ENCODE measurements around the gene NPHP4.

Gene NPHP4

GRCh38 chr1:5890346-5891106 is 101.7 kb downstream of the NPHP4 start:
- no peak for DNase-seq (ENCODE audit: low read depth)

- no peak for DNase-seq (ENCODE audit: low read depth)
These were observed 102.3 kb downstream of the NPHP4 start for GRCh38 chr1:5889901-5890300.

GRCh38 chr1:5889462-5889861 is 102.8 kb downstream of the NPHP4 start:
- DNase-seq (ENCODE audit: low read depth): no peak

- DNase-seq (ENCODE audit: low read depth): no peak
These were observed 103.5 kb downstream of the NPHP4 start for GRCh38 chr1:5888606-5889211.

- DNase-seq (ENCODE audit: low read depth): no peak
These were observed 104.3 kb downstream of the NPHP4 start for GRCh38 chr1:5887971-5888361.

- no peak for DNase-seq (ENCODE audit: low read depth)
These were observed 104.8 kb downstream of the NPHP4 start for GRCh38 chr1:5887349-5887970.

GRCh38 chr1:5886541-5887348 is 105.5 kb downstream of the NPHP4 start:
- DNase-seq (ENCODE audit: low read depth): no peak

GRCh38 chr1:5886140-5886483 is 106.1 kb downstream of the NPHP4 start:
- DNase-seq (ENCODE audit: low read depth): no peak

GRCh38 chr1:5885471-5886139 is 106.6 kb downstream of the NPHP4 start:
- DNase-seq (ENCODE audit: low read depth): no peak

GRCh38 chr1:5884110-5884509 is 108.1 kb downstream of the NPHP4 start:
- no peak for DNase-seq (ENCODE audit: low read depth)

- DNase-seq (ENCODE audit: low read depth): no peak
These were observed 108.8 kb downstream of the NPHP4 start for GRCh38 chr1:5883129-5884048.

GRCh38 chr1:5882367-5883128 is 109.7 kb downstream of the NPHP4 start:
- no peak for DNase-seq (ENCODE audit: low read depth)

- DNase-seq (ENCODE audit: low read depth): no peak
These were observed 110.6 kb downstream of the NPHP4 start for GRCh38 chr1:5881526-5882222.

GRCh38 chr1:5880630-5881405 is 111.4 kb downstream of the NPHP4 start:
- no peak for DNase-seq (ENCODE audit: low read depth)

- no peak for DNase-seq (ENCODE audit: low read depth)
These were observed 112.8 kb downstream of the NPHP4 start for GRCh38 chr1:5879421-5879820.

GRCh38 chr1:5878971-5879370 is 113.3 kb downstream of the NPHP4 start:
- no peak for DNase-seq (ENCODE audit: low read depth)

GRCh38 chr1:5877683-5878530 is 114.3 kb downstream of the NPHP4 start:
- DNase-seq (ENCODE audit: low read depth): no peak

- DNase-seq (ENCODE audit: low read depth): no peak
These were observed 115.2 kb downstream of the NPHP4 start for GRCh38 chr1:5877001-5877400.
